Thyroid gland (tissue), 4 donors: ENCODE measurements around the gene RBCK1. TPM values are rescaled to one million over a fixed set of nuclear protein-coding genes. Genes with fewer than 3 reads are reported as not detected.

Experiments used
- DNase-seq, 2 donors: peaks; one replicate each; pipeline ENCODE4 v3.0.0-alpha.2; 2019
- H3K27ac ChIP-seq, 3 donors: fragments of 200-600 bp; sonication (generic); 1 replicate in 2 of 3; 2 replicates in 1 of 3; pipeline ENCODE4 v1.5.1; 2016 to 2019; ENCODE audit warnings: mild to moderate bottlenecking in 1 of 3, moderate library complexity in 1 of 3
- H3K27me3 ChIP-seq: fragments of 200-600 bp; sonication (generic); one replicate; pipeline ENCODE4 v1.5.1; 2019
- H3K36me3 ChIP-seq, 2 donors: fragments of 200-600 bp; sonication (generic); one replicate each; pipeline ENCODE4 v1.5.1; 2016 to 2019
- H3K4me1 ChIP-seq, 2 donors: fragments of 200-600 bp; sonication (generic); one replicate each; pipeline ENCODE4 v1.5.1; 2017 to 2019
- H3K4me3 ChIP-seq, 3 donors: fragments of 200-600 bp; sonication (generic); replicated peaks in 1 of 3; 1 replicate in 2 of 3; 2 replicates in 1 of 3; pipeline ENCODE4 v1.5.1; 2016; ENCODE audit warnings: mild to moderate bottlenecking in 1 of 3
- H3K9me3 ChIP-seq: fragments of 200-600 bp; sonication (generic); one replicate; pipeline ENCODE4 v1.5.1; 2017
- POLR2A ChIP-seq, 2 donors: fragments of 450-650 bp; IDR thresholded peaks; one replicate each; pipeline ENCODE4 v1.6.1; 2017; ENCODE audit warnings: antibody characterized with exemption in 2 of 2, mild to moderate bottlenecking in 2 of 2, moderate library complexity in 1 of 2
- WGBS, 2 donors: methylation state at CpG; one replicate each; pipeline ENCODE4 v1.1.5; 2017; 5-methylcytosine and 5-hydroxymethylcytosine counted together
- intact Hi-C: fragments of 100-400 bp; cut with DNase I; formaldehyde crosslinking; loops from one replicate; pipeline ENCODE4 v1.15.1; 2023
- small RNA-seq: library from RNA; depleted of rRNA; stranded (forward); fragments of <200 nt; gene quantifications from one replicate; pipeline ENCODE3, GENCODE V24; 2016
- total RNA-seq, 4 donors: library from RNA; depleted of rRNA; stranded (reverse); fragments of >200 nt; gene quantifications; one replicate each; pipeline ENCODE4 v1.2.3, GENCODE V29; 2016
- TF ChIP-seq, protein P1 (sequence below), 6 experiments: fragments of 200-600 bp in 3 of 6; fragments of 450-650 bp in 3 of 6; sonication (generic) in 3 of 6; IDR thresholded peaks; one replicate each; pipeline ENCODE4 v1.5.1; 2016 to 2019; ENCODE audit warnings: antibody characterized with exemption in 6 of 6, mild to moderate bottlenecking in 2 of 6, inconsistent platforms in 1 of 6, moderate library complexity in 1 of 6

The RBCK1 gene
- total RNA-seq, 4 donors from 2014 or later: 49.2 to 90.2 (median 71.0) TPM

DNA sequence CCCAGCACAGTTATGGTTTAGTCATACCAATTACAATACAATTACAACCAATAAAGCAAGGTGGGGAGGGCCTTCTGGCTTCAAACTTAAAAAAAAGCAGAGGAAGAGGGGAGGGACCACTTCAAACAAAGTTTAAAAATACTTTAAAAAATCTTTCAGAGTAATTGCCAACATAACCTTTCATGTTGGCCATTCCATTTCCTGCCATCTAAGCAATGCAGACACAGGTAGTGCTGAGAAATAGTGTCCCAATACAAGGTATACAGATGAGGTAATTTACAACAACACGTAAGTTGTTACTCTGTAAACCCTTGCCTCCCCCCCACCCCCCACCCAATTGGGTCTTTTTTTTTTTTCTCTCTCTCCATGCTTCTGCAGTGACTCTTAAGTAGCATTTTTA is 73.1 kb downstream of the RBCK1 start:
- H3K27me3 ChIP-seq: no peaks in the 10 kb centered on the region
- no peak overlapping the region for H3K4me3 ChIP-seq
- H3K27ac ChIP-seq: no peak overlapping the region
- intact Hi-C loops: loop anchor here (10.0 kb wide), 1 partner anchor 64 kb away; the partner anchor contains the start of gene CSNK2A1
- 87 to 91% methylated on average over 1 of the region's 1 CpG for WGBS, 2 donors
- peaks cover 3 to 4% of the 10 kb centered on the region in 2 donors for H3K4me1 ChIP-seq
- DNase-seq: no peak
- H3K36me3 ChIP-seq: peaks cover 24 to 30% of the 10 kb centered on the region in 2 donors
- no peak for TF ChIP-seq POLR2A (IDR thresholded peaks at IDR 0.05)
- TF ChIP-seq, protein P1, sequence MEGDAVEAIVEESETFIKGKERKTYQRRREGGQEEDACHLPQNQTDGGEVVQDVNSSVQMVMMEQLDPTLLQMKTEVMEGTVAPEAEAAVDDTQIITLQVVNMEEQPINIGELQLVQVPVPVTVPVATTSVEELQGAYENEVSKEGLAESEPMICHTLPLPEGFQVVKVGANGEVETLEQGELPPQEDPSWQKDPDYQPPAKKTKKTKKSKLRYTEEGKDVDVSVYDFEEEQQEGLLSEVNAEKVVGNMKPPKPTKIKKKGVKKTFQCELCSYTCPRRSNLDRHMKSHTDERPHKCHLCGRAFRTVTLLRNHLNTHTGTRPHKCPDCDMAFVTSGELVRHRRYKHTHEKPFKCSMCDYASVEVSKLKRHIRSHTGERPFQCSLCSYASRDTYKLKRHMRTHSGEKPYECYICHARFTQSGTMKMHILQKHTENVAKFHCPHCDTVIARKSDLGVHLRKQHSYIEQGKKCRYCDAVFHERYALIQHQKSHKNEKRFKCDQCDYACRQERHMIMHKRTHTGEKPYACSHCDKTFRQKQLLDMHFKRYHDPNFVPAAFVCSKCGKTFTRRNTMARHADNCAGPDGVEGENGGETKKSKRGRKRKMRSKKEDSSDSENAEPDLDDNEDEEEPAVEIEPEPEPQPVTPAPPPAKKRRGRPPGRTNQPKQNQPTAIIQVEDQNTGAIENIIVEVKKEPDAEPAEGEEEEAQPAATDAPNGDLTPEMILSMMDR (IDR thresholded peaks at IDR 0.05): no peak
- H3K9me3 ChIP-seq: no peaks in the 10 kb centered on the region

Small RNAs within 50 kb of the gene (small RNA-seq; reads per million reads assigned to genes)
- gene RF00019: not detected

Other genes starting within 250 kb of the RBCK1 start
- gene DEFB128, start 218.6 kb upstream of the RBCK1 start, total RNA-seq: not detected
- gene DEFB129, start 181.0 kb upstream of the RBCK1 start, total RNA-seq: not detected
- not detected for gene DEFB132, start 150.6 kb upstream of the RBCK1 start, total RNA-seq
- gene C20orf96, start 117.5 kb upstream of the RBCK1 start, total RNA-seq: 1 to 10 TPM; 4.1 to 9.5 (median 7.0) TPM
- 10 to 100 TPM; 20.2 to 28.4 (median 22.3) TPM for gene ZCCHC3, start 110.7 kb upstream of the RBCK1 start, total RNA-seq
- 10 to 100 TPM in 1 of 4 donors, 1 to 10 TPM in 3; 7.1 to 12.9 (median 9.0) TPM for gene SOX12, start 82.7 kb upstream of the RBCK1 start, total RNA-seq
- 10 to 100 TPM; 29.8 to 56.7 (median 42.4) TPM for gene NRSN2, start 61.2 kb upstream of the RBCK1 start, total RNA-seq
- gene TRIB3, start 27.5 kb upstream of the RBCK1 start, total RNA-seq: 10 to 100 TPM in 2 of 4 donors, 1 to 10 TPM in 2; 6.1 to 16.5 (median 8.1) TPM
- 10 to 100 TPM; 34.1 to 40.5 (median 35.6) TPM for gene TBC1D20, start 54.2 kb downstream of the RBCK1 start, total RNA-seq
- 100 to 1,000 TPM in 3 of 4 donors, 10 to 100 TPM in 1; 88.0 to 153 (median 105) TPM for gene CSNK2A1, start 135.5 kb downstream of the RBCK1 start, total RNA-seq
- gene TCF15, start 202.0 kb downstream of the RBCK1 start, total RNA-seq: under 1 TPM in 1 of 4 donors, not detected in 3; 0.59 TPM
- gene SRXN1, start 244.9 kb downstream of the RBCK1 start, total RNA-seq: 100 to 1,000 TPM in 2 of 4 donors, 10 to 100 TPM in 2; 54.3 to 212 (median 135) TPM